Osteocyte (in vitro differentiated cells): ENCODE results near the gene ALDH3A2. TPM values are rescaled to one million over a fixed set of nuclear protein-coding genes. Genes with fewer than 3 reads are reported as not detected.
A peak's percentile ranks its signal among the peaks of the same experiment; 100 is the strongest.

Experiments
- DNase-seq: peaks from one replicate; pipeline ENCODE4 v3.0.0; 2021; ENCODE audit warnings: mixed read lengths; ENCODE audit not compliant: unreplicated experiment; ENCODE audit errors: extremely low spot score
- H3K27ac Mint-ChIP-seq: one replicate; pipeline ENCODE4 v1.8.0; 2021; ENCODE audit warnings: mild to moderate bottlenecking, mixed read lengths; ENCODE audit not compliant: unreplicated experiment
- H3K27me3 Mint-ChIP-seq: one replicate; pipeline ENCODE4 v1.8.0; 2021; ENCODE audit warnings: mixed read lengths; ENCODE audit not compliant: unreplicated experiment
- H3K36me3 Mint-ChIP-seq: one replicate; pipeline ENCODE4 v1.8.0; 2021; ENCODE audit warnings: mixed read lengths; ENCODE audit not compliant: unreplicated experiment
- H3K4me1 Mint-ChIP-seq: one replicate; pipeline ENCODE4 v1.8.0; 2021; ENCODE audit warnings: mixed read lengths; ENCODE audit not compliant: unreplicated experiment
- H3K4me3 Mint-ChIP-seq: one replicate; pipeline ENCODE4 v1.8.0; 2021; ENCODE audit warnings: mild to moderate bottlenecking, moderate library complexity, mixed read lengths; ENCODE audit not compliant: unreplicated experiment
- H3K9me3 Mint-ChIP-seq: one replicate; pipeline ENCODE4 v1.8.0; 2021; ENCODE audit warnings: mixed read lengths; ENCODE audit not compliant: unreplicated experiment
- total RNA-seq: library from RNA; stranded (reverse); gene quantifications from 2 replicates; pipeline ENCODE4 v1.2.1, GENCODE V29; 2021
- TF ChIP-seq, protein P1 (sequence below): fragments of 200-600 bp; sonication (generic); IDR thresholded peaks from 2 replicates; pipeline ENCODE4 v1.5.0; 2021; ENCODE audit warnings: antibody characterized with exemption, mild to moderate bottlenecking, moderate library complexity

ALDH3A2 gene
- total RNA-seq, 1 donor from 2014 or later: 97.1 TPM

- Mint-ChIP-seq H3K4me3 (no peak overlapping the region), H3K9me3 (no peaks in the 10 kb centered on the region), H3K27me3 (peaks cover 15% of the 10 kb centered on the region), H3K36me3 (no peaks in the 10 kb centered on the region), H3K4me1 (peaks cover 25% of the 10 kb centered on the region), H3K27ac (no peak overlapping the region)
- no peak for DNase-seq
- TF ChIP-seq, protein P1, sequence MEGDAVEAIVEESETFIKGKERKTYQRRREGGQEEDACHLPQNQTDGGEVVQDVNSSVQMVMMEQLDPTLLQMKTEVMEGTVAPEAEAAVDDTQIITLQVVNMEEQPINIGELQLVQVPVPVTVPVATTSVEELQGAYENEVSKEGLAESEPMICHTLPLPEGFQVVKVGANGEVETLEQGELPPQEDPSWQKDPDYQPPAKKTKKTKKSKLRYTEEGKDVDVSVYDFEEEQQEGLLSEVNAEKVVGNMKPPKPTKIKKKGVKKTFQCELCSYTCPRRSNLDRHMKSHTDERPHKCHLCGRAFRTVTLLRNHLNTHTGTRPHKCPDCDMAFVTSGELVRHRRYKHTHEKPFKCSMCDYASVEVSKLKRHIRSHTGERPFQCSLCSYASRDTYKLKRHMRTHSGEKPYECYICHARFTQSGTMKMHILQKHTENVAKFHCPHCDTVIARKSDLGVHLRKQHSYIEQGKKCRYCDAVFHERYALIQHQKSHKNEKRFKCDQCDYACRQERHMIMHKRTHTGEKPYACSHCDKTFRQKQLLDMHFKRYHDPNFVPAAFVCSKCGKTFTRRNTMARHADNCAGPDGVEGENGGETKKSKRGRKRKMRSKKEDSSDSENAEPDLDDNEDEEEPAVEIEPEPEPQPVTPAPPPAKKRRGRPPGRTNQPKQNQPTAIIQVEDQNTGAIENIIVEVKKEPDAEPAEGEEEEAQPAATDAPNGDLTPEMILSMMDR: no peak
Measured at GRCh38 chr17:19644493-19645210, 3.9 kb upstream of the ALDH3A2 start.

GRCh38 chr17:19645734-19646201 lies 2.8 kb upstream of the ALDH3A2 start:
- TF ChIP-seq, protein P1: peak; percentile 44
- H3K27ac Mint-ChIP-seq: peak overlapping the region; percentile 35
- peaks cover 35% of the 10 kb centered on the region for H3K4me1 Mint-ChIP-seq
- no peaks in the 10 kb centered on the region for H3K9me3 Mint-ChIP-seq
- H3K27me3 Mint-ChIP-seq: peaks cover 13% of the 10 kb centered on the region
- H3K4me3 Mint-ChIP-seq: no peak overlapping the region
- no peaks in the 10 kb centered on the region for H3K36me3 Mint-ChIP-seq
- DNase-seq: no peak

- Mint-ChIP-seq H3K27ac (peak overlapping the region; percentile 100), H3K4me3 (peak overlapping the region; percentile 90), H3K9me3 (no peaks in the 10 kb centered on the region), H3K27me3 (peaks cover 7% of the 10 kb centered on the region), H3K36me3 (no peaks in the 10 kb centered on the region), H3K4me1 (peaks cover 47% of the 10 kb centered on the region)
- no peak for DNase-seq
- TF ChIP-seq, protein P1: no peak
Measured at GRCh38 chr17:19646788-19647696, 1.5 kb upstream of the ALDH3A2 start.

DNA sequence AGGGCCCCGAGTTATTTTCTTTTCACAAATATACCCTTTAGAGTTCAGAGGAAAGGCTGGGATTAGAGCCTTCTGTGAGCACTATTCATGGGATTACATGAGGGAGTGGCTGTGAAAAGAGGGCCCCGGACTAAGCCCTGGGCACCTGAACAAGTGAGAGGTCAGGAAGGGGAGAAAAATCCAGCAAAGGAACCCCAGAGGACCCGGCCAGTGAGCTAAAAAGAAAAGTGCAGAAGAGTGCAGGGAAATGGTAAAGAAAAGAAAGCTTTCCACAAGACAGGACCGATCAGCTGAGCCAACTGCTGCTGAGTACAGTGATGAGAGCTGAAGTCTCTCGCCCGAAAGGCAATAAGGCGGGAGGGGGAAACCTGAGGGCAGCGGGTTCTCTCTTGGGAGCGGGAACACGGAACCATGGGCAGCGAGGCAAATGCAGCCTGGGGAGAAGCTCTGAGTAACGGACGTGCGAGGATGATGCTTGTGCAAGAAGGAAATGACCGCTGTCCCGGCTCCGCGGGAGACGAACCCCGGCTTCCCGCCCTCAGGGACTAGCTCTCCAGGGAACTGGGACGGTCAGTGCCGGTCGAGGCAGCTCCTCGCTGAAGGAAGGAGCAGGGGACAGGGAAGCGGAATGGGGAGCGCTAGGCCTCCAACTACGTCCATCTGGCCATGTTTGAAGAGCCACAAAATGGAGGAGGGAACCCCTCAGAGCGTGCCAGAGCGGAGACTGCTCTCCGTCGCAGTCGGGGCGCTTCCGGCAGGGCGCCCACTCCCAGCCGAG lies 665 bp upstream of the ALDH3A2 start:
- peak; percentile 88 for DNase-seq
- H3K36me3 Mint-ChIP-seq: peaks cover 2% of the 10 kb centered on the region
- peak overlapping the region; percentile 90 for H3K4me3 Mint-ChIP-seq
- H3K27ac Mint-ChIP-seq: peak overlapping the region; percentile 100
- no peaks in the 10 kb centered on the region for H3K9me3 Mint-ChIP-seq
- TF ChIP-seq, protein P1: no peak
- no peaks in the 10 kb centered on the region for H3K27me3 Mint-ChIP-seq
- H3K4me1 Mint-ChIP-seq: peaks cover 55% of the 10 kb centered on the region
